Kidney (tissue), 14 donors: ENCODE measurements around the gene FLNB. TPM values are rescaled to one million over a fixed set of nuclear protein-coding genes. Genes with fewer than 3 reads are reported as not detected.

ENCODE experiments used
- DNase-seq, 5 donors: peaks; one replicate each; pipeline ENCODE4 v3.0.0-alpha.2; 2013 to 2020
- FAIRE-seq: peaks from 2 replicates; lab custom pipeline; 2012; peaks lifted over from hg19 to GRCh38; lab: Jason Lieb, UNC
- H3K27ac ChIP-seq, 2 donors: one replicate each; pipeline ENCODE4 v1.7.0; 2013; ENCODE audit warnings: low read depth in 2 of 2, low read length in 2 of 2, inconsistent platforms in 1 of 2
- H3K27me3 ChIP-seq: one replicate; pipeline ENCODE4 v1.7.1; 2013; ENCODE audit warnings: low read length, inconsistent platforms; ENCODE audit not compliant: control insufficient read depth, insufficient read depth
- H3K36me3 ChIP-seq, 3 donors: one replicate each; pipeline versions ENCODE4 v1.7.0 to v1.7.1; 2013; ENCODE audit warnings: low read length in 3 of 3, control low read depth in 1 of 3, inconsistent platforms in 1 of 3; ENCODE audit not compliant: insufficient read depth in 3 of 3, control insufficient read depth in 2 of 3
- H3K4me1 ChIP-seq, 3 donors: one replicate each; pipeline versions ENCODE4 v1.7.0 to v1.7.1; 2013; ENCODE audit warnings: low read length in 3 of 3, inconsistent platforms in 1 of 3, low read depth in 1 of 3; ENCODE audit not compliant: control insufficient read depth in 2 of 3, insufficient read depth in 2 of 3
- H3K4me3 ChIP-seq, 3 donors: one replicate each; pipeline versions ENCODE4 v1.7.0 to v1.8.1; 2013; ENCODE audit warnings: low read length in 3 of 3, control low read depth in 1 of 3, inconsistent platforms in 1 of 3
- H3K9ac ChIP-seq, 3 donors: one replicate each; pipeline versions ENCODE4 v1.7.0 to v1.7.1; 2013; ENCODE audit warnings: low read length in 3 of 3, control low read depth in 1 of 3, inconsistent platforms in 1 of 3
- H3K9me3 ChIP-seq, 3 donors: one replicate each; pipeline versions ENCODE4 v1.7.0 to v1.7.1; 2013; ENCODE audit warnings: low read length in 3 of 3, control low read depth in 1 of 3, inconsistent platforms in 1 of 3; ENCODE audit not compliant: control insufficient read depth in 2 of 3, insufficient read depth in 1 of 3
- CTCF ChIP-seq: IDR thresholded peaks from 3 replicates; pipeline ENCODE4 v1.5.1; 2012; ENCODE audit warnings: mild to moderate bottlenecking, moderate library complexity, borderline replicate concordance; ENCODE audit not compliant: insufficient read depth; ENCODE audit errors: extremely low read depth
- intact Hi-C: fragments of 100-400 bp; cut with DNase I; formaldehyde crosslinking; loops from one replicate; pipeline ENCODE4 v1.11.1; 2022
- polyA plus RNA-seq: library from polyadenylated mRNA; stranded (reverse); fragments of 350-450 nt; fragmentation: Illumina TruSeq; extraction: RNeasy Lipid Tissue Mini Kit (QIAGEN cat#74804); gene quantifications from one replicate; pipeline ENCODE4 v1.2.3, GENCODE V29; 2014; ENCODE audit warnings: low read depth, low replicate concordance; ENCODE audit not compliant: insufficient read depth
- total RNA-seq: library from RNA; stranded (reverse); fragmentation: NEBNext Ultra II Directional; extraction: Animal tissue kit (Norgen Biotek cat#: 25700); gene quantifications from one replicate; pipeline ENCODE4 v1.2.1, GENCODE V29; 2021
- donor health status: control.
- donor health status: control.
- donor health status: control.
- donor health status: control.
- donor health status: control.
- donor health status: DM: yes; HTN: yes; CAD: no.
- donor health status: Normal renal cell carcinoma (clear cell type).

Gene FLNB
- total and polyA plus RNA-seq, 2 donors from 2014 or later = 115 to 216 TPM

GRCh38 chr3:58016710-58017109, 8.5 kb downstream of the FLNB start:
- Histone ChIP-seq H3K36me3 (no peaks in the 10 kb centered on the region), H3K9ac (no peak overlapping the region), H3K9me3 (no peaks in the 10 kb centered on the region), H3K27me3 (no peaks in the 10 kb centered on the region), H3K4me3 (no peak overlapping the region), H3K4me1 (peaks cover 0 to 60% (median 51%) of the 10 kb centered on the region in 3 donors), H3K27ac (peak overlapping the region; percentile 20 to 25)
- intact Hi-C loops = no loop called here
- no peak for DNase-seq
- no peak for FAIRE-seq
- no peak for TF ChIP-seq CTCF

GRCh38 chr3:58018892-58019742, 10.9 kb downstream of the FLNB start:
- intact Hi-C loops = no loop called here
- Histone ChIP-seq H3K4me1 (peaks cover 0 to 57% (median 41%) of the 10 kb centered on the region in 3 donors), H3K27me3 (no peaks in the 10 kb centered on the region), H3K36me3 (no peaks in the 10 kb centered on the region), H3K27ac (peak overlapping the region in 1 of 2 donors; percentile 92), H3K9me3 (no peaks in the 10 kb centered on the region), H3K9ac (no peak overlapping the region), H3K4me3 (no peak overlapping the region)
- no peak for FAIRE-seq
- DNase-seq = no peak
- no peak for TF ChIP-seq CTCF

GRCh38 chr3:58020783-58021071, 12.5 kb downstream of the FLNB start:
- H3K9ac ChIP-seq = peak overlapping the region in 1 of 3 donors; percentile 65
- intact Hi-C loops = no loop called here

More at GRCh38 chr3:58020783-58021071, 12.5 kb downstream of the FLNB start:
- H3K4me3 ChIP-seq = no peak overlapping the region
- no peaks in the 10 kb centered on the region for H3K9me3 ChIP-seq
- H3K4me1 ChIP-seq = peaks cover 0 to 58% (median 37%) of the 10 kb centered on the region in 3 donors
- H3K27ac ChIP-seq = peak overlapping the region; percentile 92 to 94
- TF ChIP-seq CTCF = no peak
- FAIRE-seq = no peak
- no peaks in the 10 kb centered on the region for H3K36me3 ChIP-seq
- DNase-seq = no peak
- no peaks in the 10 kb centered on the region for H3K27me3 ChIP-seq
